ENCODE measurements around the gene LZTR1.
"Not testable (repeated sequence)": the region's sequence is repeated elsewhere in the genome, so short reads cannot be mapped to it uniquely, and the experiment has no call there.

The LZTR1 gene

DNA sequence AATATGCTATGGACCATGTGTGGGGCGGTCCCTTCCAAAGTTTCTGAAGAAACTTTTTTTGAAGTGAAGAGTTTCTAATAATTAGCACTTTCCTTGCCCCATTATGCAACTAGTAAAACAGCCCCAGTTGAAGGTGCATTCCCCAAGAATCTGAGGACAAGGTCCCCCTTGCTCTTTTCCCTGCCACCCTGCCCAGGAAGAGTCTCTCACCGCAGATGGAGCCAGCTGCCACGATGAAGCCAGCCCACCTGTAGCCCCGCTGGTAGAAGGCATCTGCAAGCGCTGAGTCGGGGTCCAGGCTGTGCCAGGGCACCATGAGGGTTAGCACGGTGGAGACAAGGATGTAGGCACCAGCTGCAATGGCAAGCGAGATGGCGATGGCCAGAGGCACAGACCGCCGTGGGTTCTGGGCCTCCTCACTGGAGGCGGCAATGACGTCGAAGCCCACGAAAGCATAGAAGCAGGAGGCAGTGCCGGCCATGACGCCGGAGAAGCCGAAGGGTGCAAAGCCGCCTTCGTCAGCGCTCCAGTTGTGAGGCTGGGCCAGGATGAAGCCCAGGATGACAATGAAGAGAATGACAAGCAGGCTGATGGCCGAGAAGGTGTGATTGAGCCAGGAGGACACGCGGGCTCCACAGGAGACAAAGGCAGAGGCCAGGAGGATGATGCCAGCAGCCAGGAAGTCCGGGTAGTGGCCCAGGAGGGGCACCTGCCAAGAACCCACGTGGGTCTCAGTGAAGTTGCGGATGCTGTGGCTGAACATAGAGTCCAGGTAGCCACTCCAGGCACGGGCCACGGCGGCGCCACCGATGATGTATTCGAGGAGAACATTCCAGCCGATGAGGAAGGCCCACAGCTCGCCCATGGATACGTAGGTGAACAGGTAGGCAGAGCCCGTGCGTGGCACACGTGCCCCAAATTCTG, 48.8 kb downstream of the LZTR1 start:
- in situ Hi-C loops (cut with HindIII; ENCODE audit: low sequenced_read_pairs), result no loop called here

DNA sequence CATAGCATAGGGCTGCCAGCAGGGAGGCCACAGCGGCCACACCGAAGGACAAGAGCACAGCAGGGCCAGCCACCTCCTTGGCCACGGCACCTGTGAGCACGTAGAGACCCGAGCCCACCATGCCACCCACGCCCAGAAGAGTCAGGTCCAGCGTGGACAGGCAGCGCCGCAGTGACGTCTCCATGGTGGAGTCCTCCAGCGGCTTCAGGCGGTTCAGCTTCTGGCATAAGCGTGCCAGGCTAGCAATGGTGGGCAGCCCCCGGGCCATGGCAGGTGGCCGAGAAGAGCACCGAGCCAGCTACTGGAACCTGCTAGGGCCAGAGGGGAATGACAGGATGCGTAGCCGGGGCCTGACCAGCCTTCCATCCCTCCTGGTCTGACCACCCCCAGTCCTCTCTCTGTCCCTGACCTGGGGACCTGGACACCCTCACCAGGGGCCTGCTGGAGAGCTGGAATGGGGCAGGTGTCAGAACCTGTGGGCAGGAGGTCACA, 49.5 kb downstream of the LZTR1 start:
- in situ Hi-C loops (cut with HindIII; ENCODE audit: low sequenced_read_pairs), result no loop called here

DNA sequence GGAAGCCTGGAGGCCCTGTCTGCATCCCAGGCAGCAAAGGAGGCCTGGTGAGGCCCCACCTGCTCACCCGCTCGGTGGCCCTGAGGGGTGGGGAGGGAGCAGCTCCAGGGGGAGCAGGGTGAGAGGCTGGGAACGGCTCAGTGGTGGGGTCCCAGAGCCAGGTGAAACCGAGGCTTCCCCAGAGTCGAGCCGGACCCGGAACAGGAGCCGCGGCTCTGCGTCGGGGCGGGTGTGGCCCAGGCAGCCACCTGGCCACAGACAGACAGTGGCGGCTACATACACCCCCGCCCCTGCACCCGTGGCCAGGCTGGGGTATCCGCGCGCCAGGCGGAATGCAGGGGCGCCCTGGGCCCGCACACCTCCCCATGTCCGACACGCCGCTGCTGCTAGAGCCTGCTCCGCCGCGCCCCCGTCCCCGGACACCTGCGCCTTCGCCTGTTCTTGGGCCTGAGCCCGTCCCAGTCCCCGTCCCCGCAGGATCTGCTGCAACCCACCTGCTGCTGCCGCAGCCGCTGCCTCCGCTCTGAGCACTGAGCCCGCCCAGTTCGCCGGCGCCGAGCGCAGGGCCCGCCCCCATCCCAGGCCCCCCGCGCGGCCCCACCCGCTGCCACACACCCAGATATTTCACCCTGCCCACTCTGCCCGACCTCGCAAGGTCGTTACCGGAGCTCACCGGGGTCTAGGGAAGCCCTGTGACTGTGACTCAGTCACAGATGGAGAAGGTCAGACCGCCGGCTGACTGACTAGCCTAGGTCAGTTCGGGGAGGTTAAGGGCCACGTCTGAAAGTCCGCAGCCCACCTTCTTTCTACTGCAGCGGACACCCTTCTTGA, 50.2 kb downstream of the LZTR1 start, which contains the start of gene SLC7A4:
Gene SLC7A4 (minus strand): TSS at position 525 of the 831 bp plus-strand sequence. CDS start 749 bp downstream, outside the sequence.
- in situ Hi-C loops (cut with HindIII; ENCODE audit: low sequenced_read_pairs), result no loop called here

DNA sequence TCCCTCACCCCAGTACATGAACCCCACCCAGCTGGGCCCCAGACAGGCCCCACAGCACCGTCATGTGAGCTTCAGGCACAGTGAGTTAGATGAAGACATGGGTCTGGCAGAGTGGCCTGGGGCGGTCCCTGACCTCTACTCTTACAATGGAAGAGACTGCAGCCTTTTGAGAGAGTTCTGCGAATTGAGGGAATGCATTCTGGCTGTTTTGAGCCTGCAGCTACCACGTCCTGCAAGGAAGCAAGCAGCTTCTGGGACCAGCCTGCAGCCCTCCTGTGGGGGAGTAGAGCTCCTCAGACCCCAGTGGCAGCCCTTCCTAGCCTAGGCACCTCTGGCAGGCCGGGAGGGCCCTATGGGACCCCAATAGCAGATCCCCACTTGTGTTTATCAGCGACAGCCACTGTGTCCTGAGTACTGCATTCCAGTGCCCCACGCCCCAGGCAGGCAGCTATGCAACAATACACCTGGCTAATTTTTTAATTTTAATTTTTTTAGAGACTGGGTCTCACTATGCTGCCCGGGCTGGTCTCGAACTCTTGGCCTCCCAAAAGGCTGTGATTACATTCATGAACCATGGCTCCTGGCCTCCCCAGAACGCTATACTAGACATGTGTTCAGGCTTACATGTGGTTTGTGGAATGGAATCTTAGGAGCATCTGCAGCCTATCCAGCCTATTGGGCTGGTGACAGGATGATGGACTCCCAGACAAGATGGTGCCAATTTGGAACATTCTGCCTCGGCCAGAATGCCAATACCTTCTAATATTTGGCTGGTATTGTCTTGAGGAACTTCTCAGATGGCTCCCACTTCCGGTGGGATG, 51.0 kb downstream of the LZTR1 start:
- in situ Hi-C loops (cut with HindIII; ENCODE audit: low sequenced_read_pairs), result no loop called here

DNA sequence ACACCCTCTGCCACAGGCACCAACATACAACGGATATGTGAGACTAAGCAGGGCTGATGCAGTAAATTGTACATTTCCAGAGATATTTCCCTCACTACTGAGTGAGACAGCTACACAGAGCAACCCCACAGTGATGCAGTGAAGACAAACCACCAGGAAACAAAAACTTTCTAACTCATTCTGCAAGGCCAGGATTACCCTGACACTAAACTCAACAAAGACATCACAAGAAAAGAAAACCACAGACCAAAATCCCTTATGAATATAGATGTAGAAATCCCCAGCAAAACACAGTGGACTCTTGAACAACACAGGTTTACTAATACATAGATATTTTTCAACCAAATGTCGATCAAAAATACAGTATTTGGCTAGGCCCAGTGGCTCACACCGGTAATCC, 51.8 kb downstream of the LZTR1 start:
- in situ Hi-C loops (cut with HindIII; ENCODE audit: low sequenced_read_pairs), result no loop called here

DNA sequence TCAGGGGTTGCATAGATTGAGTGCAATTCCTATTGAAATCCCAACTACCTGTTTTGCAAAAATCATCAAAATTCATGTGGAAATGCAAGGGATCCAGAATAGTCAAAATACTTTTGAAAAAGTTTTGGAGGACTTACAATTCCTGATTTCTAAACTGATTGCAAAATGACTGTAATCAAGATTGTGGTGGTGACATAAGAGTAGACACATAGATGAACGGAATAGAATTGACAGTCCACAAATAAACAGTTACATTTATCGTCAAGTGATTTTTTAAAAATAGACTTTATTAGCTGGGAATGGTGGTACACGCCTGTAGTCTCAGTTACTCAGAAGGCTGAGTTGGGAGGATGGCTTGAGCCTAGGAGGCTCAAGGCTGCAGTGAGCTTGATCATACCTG, 52.9 kb downstream of the LZTR1 start:
- in situ Hi-C loops (cut with HindIII; ENCODE audit: low sequenced_read_pairs), result no loop called here

DNA sequence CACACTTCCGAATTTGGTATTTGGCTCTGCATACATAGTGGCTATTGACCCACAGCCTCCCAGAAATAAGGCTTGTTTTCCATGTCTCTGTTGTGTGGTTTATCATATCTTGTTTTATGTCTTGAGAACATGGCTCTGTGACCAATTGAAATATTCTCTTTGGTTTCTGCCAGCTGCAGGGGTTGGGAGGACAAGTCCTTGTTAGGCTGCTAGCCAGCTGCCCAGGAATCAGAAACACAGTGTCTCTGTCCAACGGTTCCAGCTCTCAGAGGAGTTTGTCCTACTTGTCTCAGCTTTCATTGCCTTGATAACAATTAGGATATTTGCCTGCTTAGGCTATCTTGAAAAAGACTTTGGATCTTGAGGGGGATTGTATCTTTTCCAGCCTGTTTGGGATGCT, 56.3 kb downstream of the LZTR1 start:
- in situ Hi-C loops (cut with HindIII; ENCODE audit: low sequenced_read_pairs), result no loop called here

DNA sequence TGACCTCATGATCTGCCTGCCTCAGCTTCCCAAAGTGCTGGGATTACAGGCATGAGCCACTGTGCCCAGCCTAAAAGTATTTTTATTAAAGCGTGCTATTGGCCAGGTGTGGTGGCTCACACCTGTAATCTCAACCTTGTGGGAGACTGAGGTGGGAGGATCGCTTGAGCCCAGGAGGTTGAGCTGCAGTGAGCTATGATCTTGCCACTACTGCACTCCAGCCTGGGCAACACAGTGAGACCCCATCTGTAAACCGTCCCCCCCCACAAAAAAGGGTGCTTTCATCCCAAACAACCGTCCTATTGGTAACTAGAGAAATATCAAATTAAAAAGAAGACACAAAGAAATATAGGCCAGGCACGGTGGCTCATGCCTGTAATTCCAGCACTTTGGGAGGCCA, 57.1 kb downstream of the LZTR1 start:
- in situ Hi-C loops (cut with HindIII; ENCODE audit: low sequenced_read_pairs), result not testable (repeated sequence)

DNA sequence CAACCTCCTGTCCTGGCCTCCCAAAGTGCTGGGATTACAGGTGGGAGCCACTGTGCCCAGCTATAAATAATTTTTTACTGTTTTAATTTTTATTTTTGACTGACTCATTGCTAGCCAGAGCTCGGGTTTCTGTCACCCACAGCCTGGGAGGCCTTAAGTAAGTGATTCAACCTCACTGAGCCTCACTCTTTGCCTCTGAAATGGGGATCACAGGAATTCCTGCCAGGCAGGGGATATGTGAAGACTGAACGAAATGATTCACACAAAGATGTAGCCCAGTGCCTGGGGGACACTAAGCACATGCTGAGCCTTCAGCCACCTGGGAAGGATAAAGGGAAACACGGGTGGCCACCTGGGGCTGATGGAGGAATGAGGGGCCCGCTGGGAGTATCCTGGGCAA, 59.8 kb downstream of the LZTR1 start:
- in situ Hi-C loops (cut with HindIII; ENCODE audit: low sequenced_read_pairs), result no loop called here

DNA sequence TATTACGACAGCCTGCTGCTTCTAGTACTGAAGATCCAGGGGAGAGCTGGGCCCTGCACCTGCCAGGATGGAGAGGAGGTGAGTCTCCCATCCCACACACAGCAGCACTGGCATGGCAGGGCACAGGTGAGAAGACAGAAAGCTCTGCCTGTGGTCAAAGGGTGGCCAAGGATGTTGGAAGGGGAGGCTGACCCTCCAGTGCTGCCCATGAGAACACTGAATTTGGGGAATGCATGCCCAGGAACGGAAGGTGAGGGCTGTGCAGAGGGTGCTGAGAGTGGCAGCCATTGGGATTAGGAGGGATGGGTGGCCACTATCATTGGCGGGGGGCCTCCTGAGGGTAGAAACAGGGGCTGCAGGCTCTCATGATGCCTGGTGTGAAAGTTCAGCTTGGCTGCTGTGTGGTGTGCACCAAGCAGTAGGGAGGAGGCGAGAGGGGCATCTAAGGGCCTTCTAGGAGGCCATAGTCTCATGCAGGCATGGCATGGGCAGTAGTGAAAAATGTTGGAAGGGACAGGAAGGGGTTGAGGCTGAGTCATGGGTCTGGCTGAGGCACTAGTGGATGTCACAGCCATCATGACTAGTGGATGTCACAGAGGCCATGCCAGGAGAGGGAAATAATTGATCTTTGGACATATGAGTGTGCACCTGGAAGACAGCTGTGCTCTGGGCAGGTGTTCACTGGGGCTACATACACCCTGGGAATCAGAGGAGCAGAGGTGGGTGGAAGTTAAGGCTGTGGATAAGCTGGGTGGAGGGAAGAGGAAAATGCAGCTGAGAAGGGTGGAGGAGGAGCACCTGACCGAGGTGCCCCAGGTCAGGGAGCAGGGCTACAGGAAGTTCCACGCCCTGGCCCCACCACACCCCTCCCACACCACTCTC, 61.1 kb downstream of the LZTR1 start:
- in situ Hi-C loops (cut with HindIII; ENCODE audit: low sequenced_read_pairs), result no loop called here

DNA sequence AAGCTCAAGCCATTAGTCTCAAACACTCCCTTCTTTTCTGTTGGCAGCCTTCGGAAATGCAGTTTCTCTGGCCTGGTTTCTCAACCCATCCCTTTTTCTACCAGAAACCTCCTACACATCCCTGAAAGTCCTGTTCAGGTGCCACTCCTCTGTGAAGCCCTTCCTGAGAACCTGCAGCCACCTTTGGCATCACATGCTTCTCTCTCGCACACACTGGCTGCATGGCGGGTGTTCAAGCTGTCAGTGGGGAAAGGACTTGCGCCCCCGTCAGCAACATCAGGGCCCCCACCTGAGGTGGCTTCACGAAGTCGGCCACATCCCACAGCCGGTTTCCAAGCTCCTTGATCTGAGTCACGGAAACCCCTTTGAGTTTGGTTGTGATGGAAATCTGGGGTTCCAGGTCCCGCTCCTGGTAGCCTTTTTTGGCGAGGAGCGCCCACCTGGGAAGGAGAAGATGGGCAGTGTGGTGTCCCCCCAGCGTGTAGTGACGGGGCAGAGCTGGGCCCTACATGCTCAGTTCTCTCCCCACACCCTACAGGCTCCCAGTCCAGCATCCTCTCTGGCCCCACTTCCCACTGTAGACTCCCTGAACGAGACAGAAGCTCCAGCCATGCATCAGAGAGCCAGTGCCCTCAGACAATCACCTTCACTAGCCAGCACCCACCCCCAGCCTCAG, 61.9 kb downstream of the LZTR1 start:
- in situ Hi-C loops (cut with HindIII; ENCODE audit: low sequenced_read_pairs), result no loop called here

DNA sequence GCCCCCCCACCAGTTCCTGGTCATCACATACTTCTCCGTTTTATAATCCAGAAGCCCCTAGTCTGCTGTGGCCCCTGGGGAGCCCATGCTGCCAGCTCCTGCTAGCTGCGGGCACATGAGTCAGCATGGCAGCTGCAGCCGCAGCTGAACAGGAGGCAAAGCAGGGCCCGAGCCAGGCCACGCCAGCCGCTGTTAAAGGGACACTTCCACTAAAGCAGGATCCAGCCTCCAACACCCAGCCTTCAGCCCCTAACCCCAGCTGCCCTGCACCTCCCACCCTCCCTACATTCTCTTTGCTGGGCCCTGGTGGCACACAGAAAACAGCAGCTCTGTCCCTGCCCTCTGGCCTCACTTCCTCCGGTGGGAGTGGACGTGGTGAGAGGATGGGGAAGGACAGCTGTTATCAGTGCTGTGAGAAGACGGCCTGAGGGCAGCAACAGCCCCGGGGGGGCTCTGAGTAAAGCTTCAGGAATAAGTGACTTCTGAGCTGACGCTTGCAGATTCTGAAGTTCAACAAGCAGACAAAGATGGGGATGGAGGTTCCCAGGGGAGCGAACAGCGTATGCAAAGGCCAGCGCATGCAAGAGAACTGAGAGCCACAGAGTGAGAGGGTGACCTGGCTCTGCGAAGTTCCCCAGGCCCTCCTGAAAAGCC, 63.0 kb downstream of the LZTR1 start:
- in situ Hi-C loops (cut with HindIII; ENCODE audit: low sequenced_read_pairs), result no loop called here

DNA sequence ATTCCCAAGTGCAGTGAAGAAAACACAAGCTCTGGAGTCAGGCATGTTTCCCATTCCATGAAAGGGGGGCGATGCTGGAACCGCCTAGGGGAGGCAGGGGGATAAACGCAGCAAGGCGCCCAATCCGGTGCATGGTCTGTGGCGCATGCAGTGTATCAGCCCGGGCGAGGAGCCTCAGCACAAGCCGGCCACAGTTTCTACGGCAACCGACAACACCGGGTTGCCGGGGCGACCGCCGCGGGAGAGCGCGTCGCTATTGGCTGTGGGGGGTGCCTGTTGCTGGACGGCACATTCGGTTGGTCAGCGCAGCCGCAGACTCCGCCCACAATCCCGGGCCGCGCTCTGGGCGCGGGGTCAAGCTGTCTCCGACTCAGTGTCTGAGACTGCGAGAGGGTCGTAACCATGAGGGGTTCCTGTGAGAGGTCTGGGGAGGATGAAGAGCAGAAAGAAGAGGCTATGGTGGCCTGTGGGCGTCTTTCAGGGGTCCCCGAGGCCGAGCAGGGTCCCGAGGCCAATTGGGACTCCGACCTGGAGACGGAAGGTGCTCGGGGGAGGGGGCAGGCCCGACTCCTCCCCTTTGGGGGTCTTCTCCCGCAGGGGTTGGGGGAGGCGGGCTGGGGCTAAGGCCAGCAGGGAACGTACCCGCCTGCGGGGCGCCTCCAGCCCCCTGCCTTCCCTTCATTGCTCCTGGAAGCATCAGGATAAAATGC, 63.6 kb downstream of the LZTR1 start, which contains the start of gene LRRC74B:
Gene LRRC74B (plus strand): TSS at position 362 of the 710 bp plus-strand sequence. CDS start 41 bp downstream, at position 403.
- in situ Hi-C loops (cut with HindIII; ENCODE audit: low sequenced_read_pairs), result no loop called here

DNA sequence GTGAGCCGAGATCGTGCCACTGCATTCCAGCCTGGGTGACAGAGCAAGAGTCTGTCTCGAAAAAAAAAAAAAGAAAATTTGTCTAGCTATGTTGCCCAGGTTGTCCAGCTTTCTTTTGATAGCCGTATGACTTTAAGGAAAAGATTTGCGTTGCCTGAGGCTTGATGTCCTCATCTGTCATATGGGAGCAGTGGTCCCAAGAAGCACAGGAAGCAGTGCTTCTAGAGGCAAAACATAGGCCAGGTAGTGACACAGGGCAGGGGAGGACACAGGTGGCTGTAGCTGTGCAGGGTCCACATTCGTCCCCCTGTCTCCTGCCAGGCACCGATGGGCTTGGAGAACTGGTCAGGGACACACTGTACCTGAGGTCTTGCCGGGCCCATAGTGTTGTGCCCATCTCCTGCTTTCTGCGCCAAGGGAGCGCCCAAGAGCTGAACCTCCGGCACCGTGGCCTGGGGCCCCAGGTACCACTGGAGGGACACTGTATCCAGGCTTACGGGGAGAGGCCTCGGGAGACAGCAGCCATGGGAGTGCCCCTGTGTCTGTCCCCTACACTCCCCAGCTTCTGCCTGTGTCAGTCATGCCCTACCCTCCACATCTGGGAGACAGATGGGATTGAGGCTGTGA, 65.1 kb downstream of the LZTR1 start:
- in situ Hi-C loops (cut with HindIII; ENCODE audit: low sequenced_read_pairs), result no loop called here

DNA sequence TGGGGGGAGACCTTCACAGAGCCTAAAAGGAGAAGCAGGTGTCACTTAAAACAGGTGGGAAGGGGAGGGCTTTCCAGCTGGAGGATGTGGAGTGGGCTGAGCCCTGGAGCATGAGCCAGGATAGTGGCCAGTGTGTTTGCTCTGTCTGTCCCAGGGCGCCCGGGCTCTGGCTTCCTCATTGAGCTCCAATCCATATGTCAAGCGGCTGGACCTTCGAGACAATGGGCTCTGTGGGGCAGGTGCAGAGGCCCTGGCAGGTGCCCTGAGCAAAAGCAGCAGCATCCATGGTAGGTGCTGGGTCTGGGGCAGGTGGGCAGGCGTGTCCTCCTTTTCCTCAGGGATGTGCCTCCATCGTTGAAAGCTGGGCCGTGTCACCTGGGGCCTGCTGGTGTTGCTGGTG, 65.6 kb downstream of the LZTR1 start:
- in situ Hi-C loops (cut with HindIII; ENCODE audit: low sequenced_read_pairs), result no loop called here

DNA sequence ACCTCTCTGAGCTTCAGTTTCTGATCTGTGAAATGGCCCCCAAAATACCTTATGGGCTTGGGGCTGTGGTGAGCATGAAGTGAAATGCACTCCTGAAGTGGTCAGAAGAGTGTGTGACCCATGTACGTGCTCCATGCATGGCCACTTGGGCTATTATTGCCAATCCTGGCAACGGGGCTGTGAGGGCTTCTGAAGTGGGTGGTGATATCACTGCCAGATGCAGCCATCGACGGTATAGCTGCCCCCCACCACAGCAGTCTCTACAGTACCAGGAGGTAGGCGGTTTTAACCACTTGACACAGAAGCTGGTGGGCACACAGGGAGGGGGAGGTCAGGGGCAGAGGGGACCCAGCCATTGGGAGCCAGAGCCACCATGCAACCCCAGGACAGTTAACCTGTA, 66.4 kb downstream of the LZTR1 start:
- in situ Hi-C loops (cut with HindIII; ENCODE audit: low sequenced_read_pairs), result not testable (repeated sequence)

Data from DLD1 (cell line).